ENCODE data around the gene KRTAP5-2.
"Not testable (repeated sequence)": the region's sequence is repeated elsewhere in the genome, so short reads cannot be mapped to it uniquely, and the experiment has no call there.

DNA sequence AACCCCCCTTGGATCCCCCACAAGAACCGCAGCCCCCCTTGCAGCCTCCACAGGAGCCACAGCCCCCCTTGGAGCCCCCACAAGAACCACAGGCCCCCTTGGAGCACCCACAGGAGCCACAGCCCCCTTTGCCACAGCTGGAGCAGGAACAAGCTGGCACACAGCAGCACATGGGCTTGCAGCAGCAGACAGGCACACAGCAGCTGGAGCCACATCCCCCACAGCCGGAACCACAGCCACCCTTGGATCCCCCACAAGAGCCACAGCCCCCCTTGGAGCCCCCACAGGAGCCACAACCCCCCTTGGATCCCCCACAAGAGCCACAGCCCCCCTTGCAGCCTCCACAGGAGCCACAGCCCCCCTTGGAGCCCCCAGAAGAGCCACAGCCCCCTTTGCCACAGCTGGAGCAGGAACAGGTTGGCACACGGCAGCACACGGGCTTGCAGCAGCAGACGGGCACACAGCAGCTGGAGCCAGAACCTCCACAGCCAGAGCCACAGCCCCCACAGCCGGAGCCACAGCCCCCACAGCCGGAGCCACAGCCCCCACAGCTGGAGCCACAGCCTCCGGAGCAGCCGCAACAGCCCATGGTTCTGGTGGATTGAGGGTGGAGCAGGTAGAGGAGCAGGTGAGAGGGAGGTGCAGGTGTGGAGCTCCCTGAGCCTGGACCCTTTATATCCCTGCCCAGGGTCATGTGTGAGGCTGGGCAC, 13.3 kb downstream of the KRTAP5-2 start, which contains the start of gene KRTAP5-1:
- not testable (repeated sequence) for TF ChIP-seq POLR2A, POU2F2, POLR2AphosphoS5, TAF1, SPI1 (IDR thresholded peaks at IDR 0.05; ENCODE audit: low read depth, low read length)
